Thoracic aorta (tissue), 2 donors: ENCODE results near the gene WSCD2. TPM values are rescaled to one million over a fixed set of nuclear protein-coding genes. Genes with fewer than 3 reads are reported as not detected.

ENCODE experiments used
- ATAC-seq: fragments of 150-250 bp; one replicate; pipeline ENCODE4 v1.8.0; 2017; ENCODE audit warnings: low read depth; ENCODE audit not compliant: insufficient number of reproducible peaks, low FRiP score
- DNase-seq: peaks from one replicate; pipeline ENCODE4 v3.0.0-alpha.2; 2020; ENCODE audit warnings: low spot score
- H3K27ac ChIP-seq, 2 donors: fragments of 200-600 bp; sonication (generic); 1 replicate in 1 of 2; 2 replicates in 1 of 2; pipeline ENCODE4 v1.5.1; 2016; ENCODE audit warnings: mild to moderate bottlenecking in 2 of 2, moderate library complexity in 2 of 2
- H3K27me3 ChIP-seq: fragments of 200-600 bp; sonication (generic); replicated peaks from 2 replicates; pipeline ENCODE4 v1.6.0; 2016; ENCODE audit warnings: mild to moderate bottlenecking; ENCODE audit not compliant: insufficient read depth
- H3K36me3 ChIP-seq: fragments of 200-600 bp; sonication (generic); one replicate; pipeline ENCODE4 v1.5.1; 2016
- H3K4me1 ChIP-seq, 2 donors: fragments of 200-600 bp; sonication (generic); 1 replicate in 1 of 2; 2 replicates in 1 of 2; pipeline versions ENCODE4 v1.5.1 to v1.6.0; 2016; ENCODE audit warnings: low read depth in 2 of 2, mild to moderate bottlenecking in 1 of 2; ENCODE audit not compliant: control insufficient read depth in 1 of 2
- H3K4me3 ChIP-seq: fragments of 200-600 bp; sonication (generic); 2 replicates; pipeline ENCODE4 v1.5.1; 2016; ENCODE audit warnings: mild to moderate bottlenecking
- H3K9me3 ChIP-seq: fragments of 200-600 bp; sonication (generic); 2 replicates; pipeline ENCODE4 v1.5.1; 2016
- CTCF ChIP-seq: fragments of 200-600 bp; sonication (generic); IDR thresholded peaks from one replicate; pipeline ENCODE4 v1.5.1; 2019; ENCODE audit warnings: antibody characterized with exemption
- total RNA-seq, 2 donors: library from RNA; depleted of rRNA; stranded (reverse); fragments of >200 nt; gene quantifications; one replicate each; pipeline versions ENCODE4 v1.1.0 to v1.2.3, GENCODE V29; 2016

The WSCD2 gene
- total RNA-seq, 2 donors from 2014 or later: 3.3 to 6.9 TPM

DNA sequence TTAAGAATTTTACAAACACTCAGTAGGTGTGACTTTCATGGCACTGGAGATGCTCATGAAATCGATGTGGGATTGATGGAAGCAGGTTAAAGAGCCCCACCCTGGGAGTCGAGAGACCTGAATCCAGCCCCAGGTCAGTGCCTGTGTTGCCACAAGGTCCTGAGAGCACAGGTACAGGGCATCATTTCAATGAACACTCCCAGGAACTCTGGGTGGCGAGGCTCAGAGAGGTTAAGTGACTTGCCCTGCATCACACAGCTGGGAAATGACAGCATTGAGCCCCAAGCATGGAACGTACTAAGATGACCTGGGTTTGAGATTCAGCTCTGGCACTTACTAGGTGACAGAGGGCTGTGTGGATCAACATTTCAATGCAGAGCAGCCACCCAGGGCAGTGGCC, 111.8 kb downstream of the WSCD2 start:
- Histone ChIP-seq H3K4me3 (no peak overlapping the region), H3K4me1 (no peaks in the 10 kb centered on the region), H3K27me3 (no peaks in the 10 kb centered on the region), H3K9me3 (no peaks in the 10 kb centered on the region), H3K27ac (no peak overlapping the region), H3K36me3 (no peaks in the 10 kb centered on the region)
- no peak for DNase-seq
- no peak for TF ChIP-seq CTCF
- ATAC-seq: no peak

DNA sequence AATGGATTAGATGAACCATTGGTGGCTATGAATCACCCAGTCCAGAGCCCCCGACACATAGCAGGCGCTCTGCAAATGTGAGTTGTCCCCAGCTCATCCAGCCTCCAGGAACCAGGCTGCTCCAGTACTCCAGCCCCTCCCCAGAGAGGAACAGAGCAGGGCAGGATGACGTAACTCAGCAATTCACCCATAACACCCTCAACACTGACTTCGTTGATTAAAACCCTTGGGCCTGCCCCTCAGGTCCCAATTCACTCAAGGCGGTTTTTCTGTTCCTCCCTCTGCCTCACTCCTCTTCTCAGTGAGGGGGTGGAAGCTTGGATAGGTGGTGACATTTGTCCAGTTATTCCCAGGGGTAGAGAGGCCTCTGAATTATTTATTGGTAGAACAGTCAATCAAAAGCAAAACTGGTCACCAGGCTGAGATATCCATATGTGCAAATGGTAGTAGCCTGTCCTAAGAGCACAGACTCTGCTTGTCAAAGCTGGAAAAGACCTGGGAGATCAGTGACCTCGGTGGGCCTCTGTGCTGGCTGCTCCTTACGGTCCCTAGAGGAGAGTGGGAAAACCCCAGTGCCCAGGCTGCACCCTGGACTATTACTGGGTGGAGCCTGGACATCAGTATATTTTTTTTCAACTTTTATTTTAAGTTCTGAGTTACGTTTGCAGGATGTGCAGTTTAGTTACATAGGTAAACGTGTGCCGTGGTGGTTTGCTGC, 113.1 kb downstream of the WSCD2 start:
- DNase-seq (no peak), ATAC-seq (no peak)
- no peak for TF ChIP-seq CTCF
- no peaks in the 10 kb centered on the region for H3K36me3 ChIP-seq
- H3K9me3 ChIP-seq: no peaks in the 10 kb centered on the region
- H3K4me1 ChIP-seq: no peaks in the 10 kb centered on the region
- no peaks in the 10 kb centered on the region for H3K27me3 ChIP-seq
- no peak overlapping the region for H3K4me3 ChIP-seq
- no peak overlapping the region for H3K27ac ChIP-seq

GRCh38 chr12:108247130-108247529, 118.0 kb downstream of the WSCD2 start:
- H3K27ac ChIP-seq: no peak overlapping the region
- H3K4me3 ChIP-seq: no peak overlapping the region
- H3K9me3 ChIP-seq: no peaks in the 10 kb centered on the region
- no peak for TF ChIP-seq CTCF
- no peak for DNase-seq
- no peaks in the 10 kb centered on the region for H3K36me3 ChIP-seq
- no peaks in the 10 kb centered on the region for H3K27me3 ChIP-seq
- no peak for ATAC-seq
- H3K4me1 ChIP-seq: no peaks in the 10 kb centered on the region

DNA sequence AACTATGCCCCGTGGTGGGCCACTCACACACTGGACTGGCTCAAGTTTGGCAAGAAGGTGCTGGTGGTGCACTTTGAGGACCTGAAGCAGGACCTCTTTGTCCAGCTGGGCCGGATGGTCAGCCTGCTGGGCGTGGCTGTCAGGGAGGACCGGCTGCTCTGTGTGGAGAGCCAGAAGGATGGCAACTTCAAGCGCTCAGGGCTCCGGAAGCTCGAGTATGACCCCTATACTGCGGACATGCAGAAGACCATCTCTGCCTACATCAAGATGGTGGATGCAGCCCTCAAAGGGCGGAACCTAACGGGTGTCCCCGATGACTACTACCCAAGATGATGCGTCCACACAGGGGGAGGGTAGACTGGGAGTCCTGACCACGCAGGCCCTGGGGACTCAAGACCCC, 118.9 kb downstream of the WSCD2 start:
- no peak overlapping the region for H3K27ac ChIP-seq
- DNase-seq (no peak), ATAC-seq (no peak)
- no peaks in the 10 kb centered on the region for H3K9me3 ChIP-seq
- no peaks in the 10 kb centered on the region for H3K4me1 ChIP-seq
- H3K4me3 ChIP-seq: no peak overlapping the region
- H3K36me3 ChIP-seq: no peaks in the 10 kb centered on the region
- no peaks in the 10 kb centered on the region for H3K27me3 ChIP-seq
- TF ChIP-seq CTCF: no peak

DNA sequence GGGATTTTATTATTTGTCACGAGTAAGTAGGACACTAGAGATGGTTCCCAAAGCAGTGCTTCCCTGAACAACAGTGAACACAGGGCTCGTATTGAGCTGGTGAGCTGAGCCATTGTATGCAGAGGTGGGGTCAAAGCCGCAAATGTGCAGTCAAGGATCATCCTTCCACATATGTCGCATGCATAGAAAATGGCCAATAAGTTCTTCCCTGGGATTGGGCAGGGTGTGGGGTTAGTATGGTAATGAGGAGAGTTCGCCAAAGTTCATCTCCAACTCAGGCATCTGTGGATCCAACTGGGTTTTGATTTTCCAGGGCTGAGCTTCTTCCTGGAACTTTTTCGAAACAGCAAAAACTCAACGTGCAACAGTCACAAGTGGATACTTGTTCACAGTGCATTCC, 123.4 kb downstream of the WSCD2 start:
- ATAC-seq (no peak), DNase-seq (no peak)
- no peaks in the 10 kb centered on the region for H3K4me1 ChIP-seq
- no peaks in the 10 kb centered on the region for H3K36me3 ChIP-seq
- no peaks in the 10 kb centered on the region for H3K27me3 ChIP-seq
- H3K4me3 ChIP-seq: no peak overlapping the region
- no peak overlapping the region for H3K27ac ChIP-seq
- no peak for TF ChIP-seq CTCF
- no peaks in the 10 kb centered on the region for H3K9me3 ChIP-seq
